Testis (tissue), 3 donors: ENCODE measurements around the gene C2orf68. TPM values are rescaled to one million over a fixed set of nuclear protein-coding genes. Genes with fewer than 3 reads are reported as not detected.

Source experiments
- DNase-seq: peaks from one replicate; pipeline ENCODE4 v3.0.0-alpha.2; 2019
- H3K27ac ChIP-seq, 2 donors: fragments of 200-600 bp; sonication (generic); one replicate each; pipeline ENCODE4 v1.5.1; 2019
- H3K27me3 ChIP-seq: fragments of 200-600 bp; sonication (generic); one replicate; pipeline ENCODE4 v1.5.1; 2019
- H3K36me3 ChIP-seq: fragments of 200-600 bp; sonication (generic); one replicate; pipeline ENCODE4 v1.5.1; 2017; ENCODE audit warnings: low read depth; ENCODE audit errors: missing control alignments
- H3K4me1 ChIP-seq: fragments of 200-600 bp; sonication (generic); one replicate; pipeline ENCODE4 v1.5.1; 2019
- H3K4me3 ChIP-seq, 2 donors: fragments of 200-600 bp; sonication (generic); one replicate each; pipeline ENCODE4 v1.5.1; 2017 to 2019
- H3K9me3 ChIP-seq: fragments of 200-600 bp; sonication (generic); one replicate; pipeline ENCODE4 v1.5.1; 2017
- POLR2A ChIP-seq: fragments of 450-650 bp; IDR thresholded peaks from one replicate; pipeline ENCODE4 v1.6.1; 2017; ENCODE audit warnings: antibody characterized with exemption, mild to moderate bottlenecking, moderate library complexity
- WGBS, 2 donors: methylation state at CpG; one replicate each; pipeline ENCODE4 v1.1.5; 2018; 5-methylcytosine and 5-hydroxymethylcytosine counted together
- intact Hi-C: fragments of 100-400 bp; cut with DNase I; formaldehyde crosslinking; loops from one replicate; pipeline ENCODE4 v1.15.1; 2023; ENCODE audit warnings: low total_unique reads
- polyA plus RNA-seq: library from polyadenylated mRNA; stranded (reverse); fragments of 350-450 nt; fragmentation: Illumina TruSeq; extraction: RNeasy Lipid Tissue Mini Kit (QIAGEN cat#74804); gene quantifications from one replicate; pipeline ENCODE4 v1.2.3, GENCODE V29; 2014; ENCODE audit warnings: low read depth, low replicate concordance; ENCODE audit not compliant: insufficient read depth
- total RNA-seq, 2 donors: library from RNA; depleted of rRNA; stranded (reverse); fragments of >200 nt; gene quantifications; one replicate each; pipeline ENCODE4 v1.2.3, GENCODE V29; 2016
- TF ChIP-seq, protein P1 (sequence below), 3 experiments: fragments of 450-650 bp in 2 of 3; fragments of 200-600 bp in 1 of 3; sonication (generic) in 1 of 3; IDR thresholded peaks; one replicate each; pipeline ENCODE4 v1.5.1; 2016 to 2019; ENCODE audit warnings: antibody characterized with exemption in 3 of 3, mild to moderate bottlenecking in 2 of 3, moderate library complexity in 1 of 3

Gene C2orf68
- total and polyA plus RNA-seq, 3 donors from 2014 or later, result 22.9 to 55.7 (median 37.6) TPM

DNA sequence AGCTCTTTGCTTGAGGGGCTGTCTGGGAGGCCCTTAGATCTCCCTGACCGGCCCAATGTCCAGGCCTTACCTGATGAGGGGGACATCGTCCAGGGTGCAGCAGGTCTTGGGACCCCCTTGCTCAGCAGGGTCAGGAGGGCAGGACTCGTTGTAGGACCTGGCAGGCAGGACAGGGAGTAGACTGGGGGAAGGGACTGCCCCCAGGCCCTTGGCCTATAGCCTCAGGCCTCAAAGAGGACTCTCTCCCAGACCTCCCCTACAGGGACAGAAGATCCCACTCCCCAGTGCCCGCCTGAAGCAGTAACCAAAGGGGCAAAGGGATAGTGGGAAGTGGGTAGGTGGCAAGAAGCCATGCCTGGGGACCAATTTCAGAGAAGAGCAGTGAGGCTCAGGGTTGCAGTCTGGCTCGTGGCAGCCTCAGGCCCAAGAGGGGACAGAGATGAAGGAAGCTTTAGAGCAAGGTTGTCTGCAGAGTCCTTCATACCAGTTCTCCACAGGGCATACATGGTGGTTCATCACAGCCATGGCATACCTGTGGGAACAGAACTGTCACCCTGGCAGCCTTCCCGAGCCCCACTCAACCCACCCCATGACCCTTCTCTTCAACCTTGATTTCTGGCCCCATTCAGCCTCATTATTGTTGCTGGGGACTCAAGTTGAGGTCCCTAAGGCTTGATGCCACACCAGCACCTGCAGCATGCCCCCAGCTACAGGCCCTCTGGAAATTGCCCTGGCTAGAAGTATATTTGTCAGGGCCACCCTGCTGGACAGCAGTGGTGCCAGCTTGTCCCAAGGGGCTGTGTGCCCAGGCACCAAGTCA lies 10.7 kb downstream of the C2orf68 start:
- intact Hi-C loops, result loop anchor here (5.0 kb wide), 1 partner anchor 44 kb away; no protein-coding TSS in a partner anchor

DNA sequence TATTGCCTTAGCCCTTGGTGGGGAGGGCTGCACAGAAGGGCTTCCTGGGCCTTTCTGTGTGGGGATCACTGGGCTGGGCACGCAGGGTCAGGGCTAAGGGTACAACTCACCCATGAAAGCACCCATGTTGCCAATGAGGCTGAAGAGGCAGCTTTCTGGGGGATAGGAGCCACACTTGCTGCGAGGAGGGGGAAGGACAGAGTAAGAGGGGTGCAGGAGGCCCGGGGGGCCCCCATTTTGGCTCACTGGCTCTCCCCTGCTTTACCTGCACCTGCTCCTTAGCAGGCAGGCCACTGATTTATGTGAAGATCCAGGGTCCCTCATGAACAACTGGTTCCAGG lies 11.7 kb downstream of the C2orf68 start:
- H3K4me3 ChIP-seq, result no peak overlapping the region
- H3K27ac ChIP-seq, result no peak overlapping the region
- H3K27me3 ChIP-seq, result no peaks in the 10 kb centered on the region
- peaks cover 38% of the 10 kb centered on the region for H3K4me1 ChIP-seq
- no peak for DNase-seq
- H3K36me3 ChIP-seq, result no peaks in the 10 kb centered on the region
- intact Hi-C loops, result loop anchor here (5.0 kb wide), 1 partner anchor 43 kb away; no protein-coding TSS in a partner anchor
- 69 to 89% methylated on average over 3 of the region's 3 CpGs for WGBS, 2 donors
- TF ChIP-seq, protein P1, sequence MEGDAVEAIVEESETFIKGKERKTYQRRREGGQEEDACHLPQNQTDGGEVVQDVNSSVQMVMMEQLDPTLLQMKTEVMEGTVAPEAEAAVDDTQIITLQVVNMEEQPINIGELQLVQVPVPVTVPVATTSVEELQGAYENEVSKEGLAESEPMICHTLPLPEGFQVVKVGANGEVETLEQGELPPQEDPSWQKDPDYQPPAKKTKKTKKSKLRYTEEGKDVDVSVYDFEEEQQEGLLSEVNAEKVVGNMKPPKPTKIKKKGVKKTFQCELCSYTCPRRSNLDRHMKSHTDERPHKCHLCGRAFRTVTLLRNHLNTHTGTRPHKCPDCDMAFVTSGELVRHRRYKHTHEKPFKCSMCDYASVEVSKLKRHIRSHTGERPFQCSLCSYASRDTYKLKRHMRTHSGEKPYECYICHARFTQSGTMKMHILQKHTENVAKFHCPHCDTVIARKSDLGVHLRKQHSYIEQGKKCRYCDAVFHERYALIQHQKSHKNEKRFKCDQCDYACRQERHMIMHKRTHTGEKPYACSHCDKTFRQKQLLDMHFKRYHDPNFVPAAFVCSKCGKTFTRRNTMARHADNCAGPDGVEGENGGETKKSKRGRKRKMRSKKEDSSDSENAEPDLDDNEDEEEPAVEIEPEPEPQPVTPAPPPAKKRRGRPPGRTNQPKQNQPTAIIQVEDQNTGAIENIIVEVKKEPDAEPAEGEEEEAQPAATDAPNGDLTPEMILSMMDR (IDR thresholded peaks at IDR 0.05), result no peak
- no peak for TF ChIP-seq POLR2A
- no peaks in the 10 kb centered on the region for H3K9me3 ChIP-seq

More for the DNA sequence above, 10.7 kb downstream of the C2orf68 start:
- no peaks in the 10 kb centered on the region for H3K27me3 ChIP-seq
- H3K9me3 ChIP-seq, result no peaks in the 10 kb centered on the region
- peaks cover 43% of the 10 kb centered on the region for H3K4me1 ChIP-seq
- H3K36me3 ChIP-seq, result no peaks in the 10 kb centered on the region
- no peak for TF ChIP-seq POLR2A
- TF ChIP-seq, protein P1 (IDR thresholded peaks at IDR 0.05), result no peak
- DNase-seq, result no peak
- WGBS, 2 donors, result 63 to 67% methylated on average over 4 to 6 of the region's 6 CpGs
- H3K27ac ChIP-seq, result peak overlapping the region; percentile 72 to 89
- peak overlapping the region; percentile 77 to 91 for H3K4me3 ChIP-seq

DNA sequence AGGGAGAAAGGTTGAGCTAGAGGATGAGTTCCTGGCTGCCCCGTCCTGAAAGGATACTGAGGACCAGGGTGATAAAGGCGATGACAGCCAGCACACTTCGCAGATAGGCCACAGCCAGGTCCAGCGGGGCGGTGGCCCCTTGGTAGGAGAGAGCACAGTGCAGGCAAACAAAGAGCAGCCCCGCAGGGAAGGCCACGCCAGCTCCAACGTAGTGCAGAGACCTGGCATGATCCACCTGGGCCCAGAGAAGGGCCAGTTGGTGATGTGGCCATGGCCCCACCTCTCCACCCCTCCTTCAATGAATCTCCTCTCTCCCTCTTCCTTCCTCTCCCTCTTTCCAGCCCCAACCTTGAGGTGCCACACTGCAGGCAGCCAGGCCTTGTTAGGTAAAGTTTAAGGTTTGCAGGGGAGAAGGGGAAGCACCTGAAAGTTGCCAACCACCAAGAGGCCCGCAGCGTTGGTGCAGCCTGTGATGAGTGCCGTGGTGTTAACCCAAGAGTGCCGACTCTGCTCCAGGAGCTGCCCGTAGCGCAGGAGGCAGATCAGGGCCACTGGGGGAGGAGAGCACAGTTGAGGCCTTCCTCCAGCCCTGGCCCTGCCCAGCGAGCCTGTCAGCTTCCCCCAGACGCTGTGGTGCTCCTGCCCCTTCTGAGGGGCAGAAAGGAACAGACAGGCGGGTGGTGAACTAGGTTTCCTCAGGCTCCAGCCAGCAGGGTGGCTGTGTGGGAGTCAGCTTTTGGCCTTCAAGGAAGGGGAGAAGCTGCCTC lies 12.2 kb downstream of the C2orf68 start:
- DNase-seq, result no peak
- WGBS, 2 donors, result 69 to 70% methylated on average over 13 to 17 of the region's 17 CpGs
- intact Hi-C loops, result loop anchor here (5.0 kb wide), 1 partner anchor 42 kb away; no protein-coding TSS in a partner anchor
- no peak for TF ChIP-seq POLR2A
- TF ChIP-seq, protein P1 (IDR thresholded peaks at IDR 0.05), result no peak
- H3K9me3 ChIP-seq, result no peaks in the 10 kb centered on the region
- no peaks in the 10 kb centered on the region for H3K27me3 ChIP-seq
- H3K36me3 ChIP-seq, result no peaks in the 10 kb centered on the region
- no peak overlapping the region for H3K27ac ChIP-seq
- peaks cover 36% of the 10 kb centered on the region for H3K4me1 ChIP-seq
- H3K4me3 ChIP-seq, result no peak overlapping the region

DNA sequence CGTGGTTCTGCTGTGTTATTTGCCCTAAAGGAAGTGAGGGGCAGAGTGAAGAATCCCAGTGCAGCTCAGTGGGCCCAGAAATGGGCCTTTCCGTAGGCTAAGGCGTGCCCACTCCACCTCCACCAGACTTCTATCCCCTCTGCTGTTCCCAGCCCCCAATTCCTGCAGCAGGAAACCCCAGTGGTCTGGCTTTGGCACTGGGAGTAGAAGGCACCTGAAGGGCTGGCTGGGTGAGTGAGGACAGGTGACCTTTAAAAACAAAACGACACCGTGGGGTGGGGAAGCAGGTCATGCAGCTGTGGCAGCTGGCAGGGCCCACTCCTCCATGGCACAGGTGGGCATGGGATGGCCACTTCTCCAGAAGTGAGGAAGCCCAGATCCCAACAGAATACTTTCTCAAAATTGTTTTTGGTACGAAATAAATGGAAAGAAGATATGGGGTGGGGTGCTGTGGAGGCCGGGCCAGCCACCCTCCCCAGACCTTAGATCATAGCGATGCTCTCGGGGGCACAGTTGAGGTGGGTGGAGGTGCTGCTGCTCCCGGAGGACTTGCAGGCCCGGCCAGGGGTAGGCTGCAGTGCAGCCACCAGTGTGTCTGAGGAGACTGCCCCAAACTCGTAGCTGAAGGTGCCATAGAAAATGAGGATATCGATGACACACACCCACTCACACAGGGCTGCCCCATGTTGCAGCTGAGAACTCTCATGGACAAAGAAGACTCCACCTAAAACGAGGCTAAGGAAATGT lies 13.1 kb downstream of the C2orf68 start:
- Histone ChIP-seq H3K27ac (no peak overlapping the region), H3K27me3 (no peaks in the 10 kb centered on the region), H3K4me1 (peaks cover 32% of the 10 kb centered on the region), H3K4me3 (no peak overlapping the region), H3K9me3 (no peaks in the 10 kb centered on the region), H3K36me3 (no peaks in the 10 kb centered on the region)
- DNase-seq, result no peak
- intact Hi-C loops, result no loop called here
- 73 to 81% methylated on average over 14 of the region's 14 CpGs for whole genome bisulfite sequencing, 2 donors
- TF ChIP-seq, protein P1 (IDR thresholded peaks at IDR 0.05), result no peak
- no peak for TF ChIP-seq POLR2A
